ENCODE measurements around the gene FYB2.
"Not testable (repeated sequence)": the region's sequence is repeated elsewhere in the genome, so short reads cannot be mapped to it uniquely, and the experiment has no call there.

The FYB2 gene

GRCh38 chr1:56788102-56788501 lies 31.1 kb downstream of the FYB2 start:
- no peak for DNase-seq

GRCh38 chr1:56787330-56787729 lies 31.9 kb downstream of the FYB2 start:
- no peak for DNase-seq

- no peak for DNase-seq
Observed at GRCh38 chr1:56782773-56783172, 36.4 kb downstream of the FYB2 start.

- no peak for DNase-seq
Observed at GRCh38 chr1:56780826-56781225, 38.4 kb downstream of the FYB2 start.

GRCh38 chr1:56780128-56780750 lies 39.0 kb downstream of the FYB2 start:
- DNase-seq = no peak

- DNase-seq = no peak
Observed at GRCh38 chr1:56777972-56778371, 41.2 kb downstream of the FYB2 start.

GRCh38 chr1:56774732-56775131 lies 44.5 kb downstream of the FYB2 start:
- not testable (repeated sequence) for DNase-seq

- peak; percentile 2 for DNase-seq
Observed at GRCh38 chr1:56774067-56774609, 45.1 kb downstream of the FYB2 start.

GRCh38 chr1:56773341-56774066 lies 45.7 kb downstream of the FYB2 start:
- DNase-seq = no peak

GRCh38 chr1:56771717-56772116 lies 47.5 kb downstream of the FYB2 start:
- DNase-seq = no peak

- DNase-seq = no peak
Observed at GRCh38 chr1:56758794-56759193, 60.4 kb downstream of the FYB2 start.

GRCh38 chr1:56758135-56758534 lies 61.1 kb downstream of the FYB2 start:
- DNase-seq = no peak

- DNase-seq = no peak
Observed at GRCh38 chr1:56755911-56756310, 63.3 kb downstream of the FYB2 start.

- no peak for DNase-seq
Observed at GRCh38 chr1:56754708-56755479, 64.3 kb downstream of the FYB2 start.

GRCh38 chr1:56745231-56745630 lies 74.0 kb downstream of the FYB2 start:
- no peak for DNase-seq

GRCh38 chr1:56728964-56729363 lies 90.2 kb downstream of the FYB2 start:
- DNase-seq = no peak

GRCh38 chr1:56726706-56727105 lies 92.5 kb downstream of the FYB2 start:
- DNase-seq = no peak

- DNase-seq = no peak
Observed at GRCh38 chr1:56719171-56719570, 100.0 kb downstream of the FYB2 start.

- DNase-seq = no peak
Observed at GRCh38 chr1:56715156-56715555, 104.0 kb downstream of the FYB2 start.

GRCh38 chr1:56713112-56713511 lies 106.1 kb downstream of the FYB2 start:
- DNase-seq = no peak

- no peak for DNase-seq
Observed at GRCh38 chr1:56712150-56712549, 107.1 kb downstream of the FYB2 start.

- DNase-seq = no peak
Observed at GRCh38 chr1:56710646-56711045, 108.6 kb downstream of the FYB2 start.

GRCh38 chr1:56709995-56710394 lies 109.2 kb downstream of the FYB2 start:
- no peak for DNase-seq

Measured in CD4-positive, alpha-beta T cell treated with Interleukin-12 subunit alpha and Interleukin-12 subunit beta, for 1 hour (primary cell).